Astrocyte of the cerebellum (primary cell): Measurements from ENCODE around the gene IFT25.

Source experiments
- DNase-seq: peaks from one replicate; pipeline ENCODE4 v3.0.0-alpha.2; 2011; ENCODE audit warnings: low read depth
- H3K4me3 ChIP-seq: 2 replicates; pipeline ENCODE4 v1.5.1; 2011; ENCODE audit warnings: mild to moderate bottlenecking, low read depth, low read length, moderate library complexity
- CTCF ChIP-seq: IDR thresholded peaks from 2 replicates; pipeline ENCODE4 v1.5.1; 2012; ENCODE audit warnings: low read length, low read depth, moderate library complexity, mild to moderate bottlenecking; ENCODE audit errors: missing control alignments
- in situ Hi-C: cut with HindIII; loops from 2 replicates; pipeline ENCODE4 v1.10.0; 2017; ENCODE audit warnings: low sequenced_read_pairs

Gene IFT25

GRCh38 chr1:53942127-53942957 is 3.2 kb downstream of the IFT25 start:
- TF ChIP-seq CTCF, result no peak
- in situ Hi-C loops, result no loop called here
- no peak for DNase-seq

GRCh38 chr1:53938136-53938830 is 7.2 kb downstream of the IFT25 start:
- DNase-seq, result peak; percentile 28
- H3K4me3 ChIP-seq, result no peak overlapping the region
- in situ Hi-C loops, result no loop called here
- no peak for TF ChIP-seq CTCF

More at GRCh38 chr1:53942127-53942957, 3.2 kb downstream of the IFT25 start:
- H3K4me3 ChIP-seq, result no peak overlapping the region

GRCh38 chr1:53936430-53936829 is 9.1 kb downstream of the IFT25 start:
- DNase-seq, result no peak
- no peak for TF ChIP-seq CTCF
- in situ Hi-C loops, result no loop called here
- no peak overlapping the region for H3K4me3 ChIP-seq

- no peak overlapping the region for H3K4me3 ChIP-seq
- no peak for TF ChIP-seq CTCF
- no peak for DNase-seq
- in situ Hi-C loops, result no loop called here
Observed at GRCh38 chr1:53934170-53934765, 11.2 kb downstream of the IFT25 start.

GRCh38 chr1:53931523-53931922 is 14.0 kb downstream of the IFT25 start:
- no peak for DNase-seq
- no peak overlapping the region for H3K4me3 ChIP-seq
- in situ Hi-C loops, result no loop called here
- no peak for TF ChIP-seq CTCF

GRCh38 chr1:53930932-53931331 is 14.6 kb downstream of the IFT25 start:
- no peak for DNase-seq
- no peak overlapping the region for H3K4me3 ChIP-seq
- in situ Hi-C loops, result no loop called here
- TF ChIP-seq CTCF, result no peak
